Activated CD4-positive, alpha-beta memory T cell treated with anti-CD3 and anti-CD28 coated beads for 36 hours (primary cell): ENCODE results near the gene PRRT1. TPM values are rescaled to one million over a fixed set of nuclear protein-coding genes. Genes with fewer than 3 reads are reported as not detected.
"Not testable (repeated sequence)": the region's sequence is repeated elsewhere in the genome, so short reads cannot be mapped to it uniquely, and the experiment has no call there.

Experiments
- CTCF ChIA-PET: fragments of 350-600 bp; sonication (Branson Sonifier 250); formaldehyde crosslinking; loops from one replicate; lab custom pipeline; 2021; ENCODE audit warnings: antibody characterized with exemption, inconsistent platforms; lab: Charles Lee
- POLR2A ChIA-PET: fragments of 350-600 bp; sonication (Branson Sonifier 250); formaldehyde crosslinking; loops from one replicate; lab custom pipeline; 2021; ENCODE audit warnings: antibody characterized with exemption; lab: Charles Lee
- DNase-seq: peaks from one replicate; pipeline ENCODE4 v3.0.0-alpha.2; 2020
- H3K27ac Mint-ChIP-seq: one replicate; pipeline ENCODE4 v1.8.0; 2021; ENCODE audit warnings: mixed read lengths
- H3K27me3 Mint-ChIP-seq: one replicate; pipeline ENCODE4 v1.8.0; 2021; ENCODE audit warnings: mixed read lengths
- H3K36me3 Mint-ChIP-seq: one replicate; pipeline ENCODE4 v1.8.0; 2021; ENCODE audit warnings: mixed read lengths
- H3K4me1 Mint-ChIP-seq: one replicate; pipeline ENCODE4 v1.8.0; 2021; ENCODE audit warnings: low read depth, mixed read lengths
- H3K4me3 Mint-ChIP-seq: one replicate; pipeline ENCODE4 v1.8.0; 2021; ENCODE audit warnings: mild to moderate bottlenecking, mixed read lengths
- H3K9me3 Mint-ChIP-seq: one replicate; pipeline ENCODE4 v1.8.0; 2021; ENCODE audit warnings: mixed read lengths
- intact Hi-C: fragments of 100-400 bp; cut with micrococcal nuclease; formaldehyde crosslinking; loops from one replicate; pipeline ENCODE4 v1.15.1; 2023
- total RNA-seq, 2 experiments: library from RNA; stranded (reverse); gene quantifications; one replicate each; pipeline ENCODE4 v1.2.3, GENCODE V29; 2021

The PRRT1 gene
- total RNA-seq, 2 experiments from 2014 or later: 0.33 to 0.36 TPM

- no peak for DNase-seq
- Mint-ChIP-seq H3K27ac (no peak overlapping the region), H3K4me1 (peaks cover 20% of the 10 kb centered on the region), H3K4me3 (no peak overlapping the region), H3K36me3 (peaks cover 16% of the 10 kb centered on the region), H3K9me3 (no peaks in the 10 kb centered on the region), H3K27me3 (peaks cover 13% of the 10 kb centered on the region)
- ChIA-PET CTCF (interaction anchor here (1.9 kb wide), 1 partner anchor 7 kb away, joined by 7 read pairs; no protein-coding TSS in a partner anchor), POLR2A (no interaction called here)
- intact Hi-C loops: no loop called here
Measured at GRCh38 chr6:32111424-32112066, 40.2 kb downstream of the PRRT1 start.

GRCh38 chr6:32110632-32111031 lies 41.1 kb downstream of the PRRT1 start:
- ChIA-PET CTCF (interaction anchor here (1.0 to 1.9 kb wide), 2 partner anchors 8 to 135 kb away, joined by 3 to 7 read pairs; no protein-coding TSS in a partner anchor), POLR2A (no interaction called here)
- H3K36me3 Mint-ChIP-seq: peaks cover 8% of the 10 kb centered on the region
- no peak overlapping the region for H3K4me3 Mint-ChIP-seq
- no peak overlapping the region for H3K27ac Mint-ChIP-seq
- H3K4me1 Mint-ChIP-seq: peaks cover 20% of the 10 kb centered on the region
- peaks cover 13% of the 10 kb centered on the region for H3K27me3 Mint-ChIP-seq
- DNase-seq: no peak
- intact Hi-C loops: no loop called here
- H3K9me3 Mint-ChIP-seq: no peaks in the 10 kb centered on the region

- ChIA-PET POLR2A (no interaction called here), CTCF (interaction anchor here (1.0 to 1.9 kb wide), 2 partner anchors 9 to 136 kb away, joined by 3 to 7 read pairs; no protein-coding TSS in a partner anchor)
- no peaks in the 10 kb centered on the region for H3K9me3 Mint-ChIP-seq
- no peak overlapping the region for H3K4me3 Mint-ChIP-seq
- peaks cover 17% of the 10 kb centered on the region for H3K27me3 Mint-ChIP-seq
- peaks cover 17% of the 10 kb centered on the region for H3K4me1 Mint-ChIP-seq
- no peak for DNase-seq
- no peak overlapping the region for H3K27ac Mint-ChIP-seq
- intact Hi-C loops: no loop called here
- H3K36me3 Mint-ChIP-seq: peaks cover 4% of the 10 kb centered on the region
Measured at GRCh38 chr6:32109765-32110160, 42.0 kb downstream of the PRRT1 start.

GRCh38 chr6:32109114-32109764 lies 42.5 kb downstream of the PRRT1 start, which contains the start of gene TNXB:
Gene TNXB (minus strand): TSS chr6:32109338. CDS start chr6:32098198, 11,140 bp downstream.
- POLR2A ChIA-PET: no interaction called here
- CTCF ChIA-PET: interaction anchor here (1.0 to 1.9 kb wide), 2 partner anchors 10 to 136 kb away, joined by 3 to 7 read pairs; no protein-coding TSS in a partner anchor
- H3K27me3 Mint-ChIP-seq: peaks cover 19% of the 10 kb centered on the region
- no peak within 1 kb of the TSS for H3K27ac Mint-ChIP-seq
- peaks cover 2% of the 10 kb centered on the region for H3K36me3 Mint-ChIP-seq
- no peaks in the 10 kb centered on the region for H3K9me3 Mint-ChIP-seq
- no peak for DNase-seq
- peaks cover 15% of the 10 kb centered on the region for H3K4me1 Mint-ChIP-seq
- intact Hi-C loops: no loop called here
- H3K4me3 Mint-ChIP-seq: no peak within 1 kb of the TSS

GRCh38 chr6:32108727-32109113 lies 43.0 kb downstream of the PRRT1 start:
- intact Hi-C loops: no loop called here

GRCh38 chr6:32108094-32108627 lies 43.6 kb downstream of the PRRT1 start:
- DNase-seq: no peak
- peaks cover 15% of the 10 kb centered on the region for H3K4me1 Mint-ChIP-seq
- ChIA-PET POLR2A (no interaction called here), CTCF (interaction anchor here (1.5 kb wide), 1 partner anchor 11 kb away, joined by 5 read pairs; no protein-coding TSS in a partner anchor)
- intact Hi-C loops: no loop called here
- no peaks in the 10 kb centered on the region for H3K36me3 Mint-ChIP-seq
- no peak overlapping the region for H3K4me3 Mint-ChIP-seq
- no peaks in the 10 kb centered on the region for H3K9me3 Mint-ChIP-seq
- no peak overlapping the region for H3K27ac Mint-ChIP-seq
- H3K27me3 Mint-ChIP-seq: peaks cover 25% of the 10 kb centered on the region

More at GRCh38 chr6:32108727-32109113, 43.0 kb downstream of the PRRT1 start:
- ChIA-PET CTCF (no interaction called here), POLR2A (no interaction called here)
- H3K27me3 Mint-ChIP-seq: peaks cover 22% of the 10 kb centered on the region
- peaks cover 15% of the 10 kb centered on the region for H3K4me1 Mint-ChIP-seq
- no peak for DNase-seq
- peaks cover 2% of the 10 kb centered on the region for H3K36me3 Mint-ChIP-seq
- H3K27ac Mint-ChIP-seq: no peak overlapping the region
- H3K9me3 Mint-ChIP-seq: no peaks in the 10 kb centered on the region
- H3K4me3 Mint-ChIP-seq: no peak overlapping the region

- Mint-ChIP-seq H3K36me3 (no peaks in the 10 kb centered on the region), H3K27me3 (peaks cover 25% of the 10 kb centered on the region), H3K9me3 (no peaks in the 10 kb centered on the region), H3K4me3 (no peak overlapping the region), H3K4me1 (peaks cover 15% of the 10 kb centered on the region), H3K27ac (no peak overlapping the region)
- CTCF ChIA-PET: interaction anchor here (1.5 kb wide), 1 partner anchor 11 kb away, joined by 5 read pairs; no protein-coding TSS in a partner anchor
- POLR2A ChIA-PET: no interaction called here
- intact Hi-C loops: no loop called here
- DNase-seq: no peak
Measured at GRCh38 chr6:32107406-32107805, 44.3 kb downstream of the PRRT1 start.

GRCh38 chr6:32105433-32105832 lies 46.3 kb downstream of the PRRT1 start:
- no peak overlapping the region for H3K27ac Mint-ChIP-seq
- intact Hi-C loops: no loop called here
- no peak overlapping the region for H3K4me3 Mint-ChIP-seq
- no peaks in the 10 kb centered on the region for H3K9me3 Mint-ChIP-seq
- peaks cover 26% of the 10 kb centered on the region for H3K27me3 Mint-ChIP-seq
- peaks cover 15% of the 10 kb centered on the region for H3K4me1 Mint-ChIP-seq
- no peak for DNase-seq
- H3K36me3 Mint-ChIP-seq: no peaks in the 10 kb centered on the region
- CTCF ChIA-PET: no interaction called here
- POLR2A ChIA-PET: no interaction called here

- H3K36me3 Mint-ChIP-seq: no peaks in the 10 kb centered on the region
- intact Hi-C loops: no loop called here
- no peaks in the 10 kb centered on the region for H3K9me3 Mint-ChIP-seq
- no peak overlapping the region for H3K27ac Mint-ChIP-seq
- POLR2A ChIA-PET: no interaction called here
- DNase-seq: no peak
- no peaks in the 10 kb centered on the region for H3K4me1 Mint-ChIP-seq
- CTCF ChIA-PET: interaction anchor here (0.6 to 2.0 kb wide), 3 partner anchors 16 to 883 kb away, joined by 3 to 5 read pairs (median 3); no protein-coding TSS in a partner anchor
- H3K4me3 Mint-ChIP-seq: no peak overlapping the region
- H3K27me3 Mint-ChIP-seq: peaks cover 28% of the 10 kb centered on the region
Measured at GRCh38 chr6:32102255-32102654, 49.5 kb downstream of the PRRT1 start.

GRCh38 chr6:32100251-32100650 lies 51.5 kb downstream of the PRRT1 start:
- intact Hi-C loops, H3K4me1 Mint-ChIP-seq, H3K36me3 Mint-ChIP-seq, H3K27ac Mint-ChIP-seq, DNase-seq, POLR2A ChIA-PET, H3K9me3 Mint-ChIP-seq, H3K4me3 Mint-ChIP-seq, CTCF ChIA-PET: not testable (repeated sequence)
- peaks cover 45% of the 10 kb centered on the region for H3K27me3 Mint-ChIP-seq
